SHP77 (cell line): Measurements from ENCODE around the gene MPHOSPH6.
"Not testable (repeated sequence)": the region's sequence is repeated elsewhere in the genome, so short reads cannot be mapped to it uniquely, and the experiment has no call there.

Source experiments
- DNase-seq, 2 experiments: peaks; one replicate each; lab custom pipeline; 2025; lab: John Stamatoyannopoulos, UW

MPHOSPH6 gene, protein sequence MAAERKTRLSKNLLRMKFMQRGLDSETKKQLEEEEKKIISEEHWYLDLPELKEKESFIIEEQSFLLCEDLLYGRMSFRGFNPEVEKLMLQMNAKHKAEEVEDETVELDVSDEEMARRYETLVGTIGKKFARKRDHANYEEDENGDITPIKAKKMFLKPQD

DNA sequence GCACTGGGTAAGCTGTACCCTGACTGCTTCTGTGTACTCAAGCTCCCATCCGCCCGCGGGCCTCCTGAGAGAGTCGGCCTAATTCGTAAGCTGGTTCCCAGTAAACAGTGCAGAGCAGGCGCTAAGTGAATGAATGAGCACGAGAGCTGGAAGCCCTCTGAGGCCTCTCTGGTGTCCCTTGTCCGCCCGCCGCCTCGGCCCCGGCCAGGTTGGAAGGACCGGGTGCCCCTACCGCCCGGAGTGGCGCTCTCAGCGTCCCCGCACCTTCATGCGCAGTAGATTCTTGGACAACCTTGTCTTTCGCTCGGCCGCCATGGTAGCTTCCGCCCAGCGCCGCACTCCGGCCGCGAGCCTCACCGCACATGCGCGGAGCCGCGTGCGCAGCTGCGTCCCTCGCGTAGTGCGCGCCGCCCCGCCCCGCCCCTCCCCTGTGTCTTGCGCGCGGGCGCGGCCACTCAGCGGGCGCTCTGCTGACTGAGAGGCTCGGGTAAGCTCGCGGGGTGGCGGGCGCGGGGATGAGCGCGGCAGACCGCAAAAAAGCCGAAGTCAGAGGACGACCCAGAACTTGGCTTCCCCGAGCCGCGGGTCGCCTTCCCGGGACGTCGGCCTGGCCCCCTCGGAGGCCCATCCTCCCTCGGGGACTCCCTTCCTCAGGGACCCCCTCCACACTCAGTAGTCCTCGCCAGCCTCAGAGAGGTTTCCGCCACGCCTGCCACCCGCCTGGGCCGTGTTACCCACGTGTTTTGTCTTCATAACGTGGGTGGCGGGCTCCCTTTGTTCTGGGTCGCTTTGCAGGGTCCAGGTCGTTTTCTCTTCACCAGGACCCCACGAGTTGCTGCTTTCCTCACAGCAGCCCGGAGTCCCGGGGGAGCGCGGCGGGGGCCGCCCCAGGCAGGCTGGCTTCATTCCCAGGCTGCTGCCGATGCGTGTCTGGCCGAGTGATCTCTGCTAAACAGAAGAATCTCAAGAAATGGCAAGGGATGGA is at the start of gene MPHOSPH6:
TSS of gene MPHOSPH6 (minus strand) at position 364 of the 985 bp plus-strand sequence. CDS start at position 315, 49 bp downstream.
- DNase-seq = peak; percentile 89 to 92

DNA sequence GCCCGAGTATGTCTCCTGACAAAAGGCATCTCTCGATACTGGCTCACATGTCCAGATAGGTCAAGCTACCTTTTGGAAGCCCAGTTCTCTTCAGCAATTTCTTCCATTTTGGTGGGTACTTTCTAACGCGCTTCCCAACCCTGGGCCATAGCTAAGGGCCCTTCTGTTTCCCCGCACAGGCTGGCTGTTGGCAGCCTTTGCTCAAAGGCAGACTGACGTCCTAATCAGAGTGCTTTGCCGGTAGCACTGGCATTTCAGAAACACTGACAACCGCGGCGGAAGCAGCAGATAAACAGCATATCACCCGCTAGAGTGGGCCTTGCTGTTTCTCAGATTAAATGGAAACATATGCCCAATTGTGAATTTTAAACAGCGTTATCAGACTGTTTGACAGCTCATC is 49.3 kb upstream of the MPHOSPH6 start:
- DNase-seq = no peak

DNA sequence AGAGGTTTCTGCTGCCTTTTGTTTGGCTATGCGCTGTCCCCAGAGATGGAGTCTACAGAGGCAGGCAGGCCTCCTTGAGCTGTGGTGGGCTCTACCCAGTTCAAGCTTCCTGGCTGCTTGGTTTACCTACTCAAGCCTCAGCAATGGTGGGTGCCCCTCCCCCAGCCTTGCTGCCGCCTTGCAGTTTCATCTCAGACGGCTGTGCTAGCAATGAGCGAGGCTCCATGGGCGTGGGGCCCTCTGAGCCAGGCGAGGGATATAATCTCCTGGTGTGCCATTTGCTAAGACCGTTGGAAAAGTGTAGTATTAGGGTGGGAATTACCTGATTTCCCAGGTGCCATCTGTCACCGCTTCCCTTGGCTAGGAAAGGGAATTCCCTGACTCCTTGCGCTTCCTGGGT is 39.3 kb upstream of the MPHOSPH6 start:
- DNase-seq = not testable (repeated sequence)

DNA sequence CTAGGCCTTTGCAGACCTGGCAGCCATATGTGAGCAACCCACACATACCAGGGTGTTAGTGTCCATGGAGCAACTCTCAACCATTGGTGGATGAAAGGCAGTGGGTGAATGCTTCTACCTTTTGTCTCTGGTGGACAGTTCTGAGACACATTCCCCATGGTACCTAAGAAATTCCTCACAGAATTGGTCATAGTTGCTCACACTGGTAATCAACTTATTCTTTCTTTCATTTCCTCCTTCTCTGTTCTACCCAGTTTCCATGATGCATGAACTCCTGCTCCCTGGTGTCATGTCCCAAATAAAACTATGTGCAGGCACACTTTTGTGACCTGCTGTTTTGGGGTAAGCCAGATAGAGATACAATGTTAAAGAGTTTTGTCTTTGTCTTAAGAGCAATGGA is 33.2 kb upstream of the MPHOSPH6 start:
- no peak for DNase-seq

DNA sequence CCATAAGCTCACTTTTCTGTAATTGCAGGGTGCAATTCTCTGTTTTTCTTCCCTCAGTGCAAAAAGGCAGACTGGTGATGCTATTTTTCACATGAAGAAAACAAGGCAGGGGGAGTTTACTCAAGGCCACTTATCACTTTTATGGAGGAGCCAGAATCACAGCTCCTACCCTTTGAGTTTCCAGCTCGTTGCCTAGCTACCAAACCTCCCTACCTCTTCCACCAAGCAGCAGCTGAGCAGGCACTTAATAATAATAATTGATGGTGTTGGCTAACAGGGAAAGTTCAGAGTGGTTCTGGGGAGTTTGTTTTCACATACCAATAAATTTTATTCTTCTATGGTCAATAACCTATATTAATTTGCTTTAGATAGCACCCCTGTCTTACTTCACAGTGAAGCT is 31.9 kb upstream of the MPHOSPH6 start:
- DNase-seq = no peak

DNA sequence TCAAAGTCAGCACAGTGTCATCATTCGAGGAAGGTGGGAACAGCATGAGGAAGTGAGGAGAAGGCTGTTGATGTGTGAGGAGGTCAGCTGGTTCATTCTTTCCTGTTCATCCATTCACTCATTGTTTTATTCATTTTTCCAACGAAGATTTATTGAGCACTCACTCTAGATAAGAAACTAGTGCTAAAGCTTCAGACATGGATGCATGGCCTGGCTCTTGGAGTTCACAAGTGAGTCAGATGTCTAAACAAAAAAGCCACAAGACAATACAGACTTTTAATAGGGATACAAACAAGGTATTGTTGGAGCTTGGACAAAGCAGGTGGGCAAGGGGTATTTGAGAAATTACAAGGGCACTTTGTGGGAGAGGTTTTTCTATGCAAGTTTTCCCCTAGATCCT is 31.3 kb upstream of the MPHOSPH6 start:
- DNase-seq = no peak

DNA sequence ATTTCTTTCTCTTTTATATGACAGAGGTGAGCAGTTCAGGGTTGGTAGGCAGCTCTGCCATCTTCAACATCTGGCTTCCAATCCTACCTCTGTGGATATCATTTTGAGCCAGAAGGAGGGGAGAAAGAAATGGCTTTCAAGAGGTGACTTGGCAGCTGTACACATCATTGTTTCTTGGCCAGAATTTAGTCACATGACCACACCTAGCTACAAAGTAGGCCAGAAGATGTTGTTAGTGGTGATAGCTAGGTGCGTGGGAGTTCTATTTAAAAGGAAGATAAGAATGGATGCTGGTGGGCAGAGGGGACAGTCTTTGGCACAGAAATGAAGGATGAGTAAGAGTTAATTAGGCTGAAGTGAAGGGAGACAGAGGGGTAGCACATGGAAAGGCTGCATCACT is 29.2 kb upstream of the MPHOSPH6 start:
- no peak for DNase-seq

DNA sequence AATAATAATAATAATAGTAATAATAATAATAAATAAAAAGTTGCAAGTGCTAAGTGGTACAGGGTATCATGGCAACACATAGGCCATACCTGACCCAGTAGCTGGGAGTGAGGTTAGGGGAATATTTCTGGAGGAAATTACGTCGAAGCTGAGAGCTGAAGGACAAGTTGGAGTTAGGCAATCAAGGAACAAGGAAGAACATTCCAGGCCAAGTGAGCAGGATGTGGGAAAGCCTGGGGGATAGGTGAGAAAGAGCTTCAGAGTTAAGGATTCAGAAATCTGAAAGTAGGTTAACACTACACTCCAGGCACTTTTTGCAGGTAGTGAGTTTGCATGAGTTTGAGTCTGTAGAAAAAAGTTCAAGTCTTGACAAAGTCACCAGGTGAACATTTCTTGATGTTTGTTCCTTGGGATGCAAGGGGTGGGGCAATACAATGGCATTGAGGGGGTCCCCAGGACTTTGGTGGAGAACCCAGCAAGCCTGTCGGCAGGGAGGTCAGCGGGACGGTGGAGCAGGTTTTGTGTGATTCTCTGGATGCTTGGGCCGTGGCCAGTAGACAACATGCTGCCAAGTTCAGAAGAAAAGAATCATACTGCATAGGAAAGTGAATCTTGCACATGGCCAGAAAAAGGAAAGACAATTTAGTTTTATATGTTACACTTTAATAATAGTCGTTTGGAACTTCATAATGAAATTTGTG is 27.7 kb upstream of the MPHOSPH6 start:
- no peak for DNase-seq

DNA sequence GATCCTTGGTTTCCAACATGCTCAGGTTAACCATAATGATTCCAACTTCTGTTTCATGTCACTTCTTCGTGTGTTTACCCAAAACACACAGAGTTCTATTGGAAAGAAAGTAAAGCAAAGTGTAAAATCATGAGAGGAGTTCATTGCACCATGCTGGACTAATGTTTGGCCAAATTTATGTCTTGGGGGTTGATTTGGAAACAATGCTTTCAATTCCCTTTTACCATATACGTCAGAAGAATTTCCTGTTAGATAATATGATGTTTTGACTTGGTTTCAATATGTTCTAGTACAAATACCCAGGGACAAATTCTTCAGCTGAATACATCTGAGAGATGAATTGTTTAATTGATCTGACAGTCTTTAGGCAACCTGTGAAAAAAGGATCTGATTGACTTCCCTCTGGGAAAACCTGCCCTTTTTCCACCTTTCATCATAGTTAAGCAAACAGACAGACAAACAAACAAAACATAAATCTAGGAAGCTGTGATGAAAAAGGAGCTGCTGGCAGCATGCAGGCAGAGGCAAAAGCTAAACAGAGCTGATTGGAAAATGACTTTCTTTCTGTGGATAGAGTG is 26.0 kb upstream of the MPHOSPH6 start:
- DNase-seq = peak; percentile 51 to 68

DNA sequence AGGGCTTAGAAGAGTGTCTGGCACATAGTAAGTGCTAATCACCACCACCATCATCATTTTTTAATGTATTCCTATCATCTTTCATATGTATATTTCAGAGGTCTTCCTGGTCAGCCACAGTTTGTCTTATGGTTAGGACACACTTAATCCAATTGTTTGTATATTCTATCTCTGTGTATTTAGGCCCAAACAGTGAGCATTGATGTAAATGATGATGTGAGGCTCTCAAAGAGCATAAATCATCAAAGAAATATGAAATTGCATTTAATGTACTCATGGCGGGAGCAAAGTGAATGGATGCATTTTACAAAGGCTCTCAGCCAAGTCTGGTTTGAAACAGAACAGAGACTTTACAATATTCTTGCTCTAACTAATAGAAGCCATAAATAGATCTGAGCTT is 24.1 kb upstream of the MPHOSPH6 start:
- no peak for DNase-seq

DNA sequence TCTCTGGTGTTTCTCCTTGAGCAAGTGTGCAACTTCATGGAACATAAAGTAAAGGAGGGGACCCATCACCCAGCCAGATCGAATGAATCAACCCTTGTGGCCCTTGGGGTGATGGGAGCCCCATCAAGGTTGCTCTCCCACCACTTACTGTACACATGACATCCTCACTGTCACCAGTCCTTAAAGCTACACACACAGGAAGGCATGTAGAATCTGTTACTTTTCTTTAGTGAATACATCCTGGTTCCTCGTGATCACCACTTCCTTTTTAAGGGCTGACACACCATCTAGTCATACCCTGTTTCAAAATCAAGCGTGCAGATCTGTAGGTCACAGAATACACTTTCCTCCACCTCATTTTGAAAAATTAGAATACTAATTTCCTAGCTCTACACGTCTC is 22.6 kb upstream of the MPHOSPH6 start:
- no peak for DNase-seq

DNA sequence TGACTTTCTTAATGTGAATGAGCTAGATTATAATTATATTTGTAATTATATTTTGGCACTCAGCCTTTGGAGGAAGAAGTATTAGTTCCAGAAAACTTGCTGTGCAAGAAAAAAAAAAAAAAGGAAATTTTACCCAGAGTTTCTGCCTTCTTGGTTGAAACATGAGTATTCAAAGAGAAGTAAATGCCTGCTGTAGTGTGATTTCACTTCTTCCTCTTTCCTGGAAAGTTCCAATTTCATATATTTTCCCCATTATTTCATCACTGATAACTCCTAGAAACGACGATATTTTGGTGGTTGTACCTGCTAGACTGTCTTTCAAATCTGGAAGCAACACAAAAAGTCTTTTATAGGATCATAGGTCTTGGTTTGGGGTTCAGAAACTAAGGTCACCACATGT is 20.4 kb upstream of the MPHOSPH6 start:
- DNase-seq = no peak

DNA sequence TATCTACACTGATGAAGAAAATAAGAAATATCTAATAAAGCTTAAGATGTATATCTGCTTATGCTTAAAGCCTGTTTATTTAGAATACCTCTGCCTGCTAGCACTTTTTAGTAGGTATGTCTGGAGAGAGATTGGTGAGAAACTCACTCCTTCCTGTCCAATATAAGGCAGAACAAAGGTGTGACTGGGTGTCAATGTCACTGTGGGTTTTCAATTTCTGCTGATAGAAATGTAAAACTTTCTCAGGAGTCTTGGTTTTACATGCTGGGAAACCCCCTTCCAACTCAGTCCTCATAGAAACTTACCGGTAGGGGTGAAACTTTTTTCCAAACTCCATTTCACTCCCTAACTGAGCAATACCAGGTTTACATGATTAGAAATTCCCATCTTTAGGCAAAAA is 17.8 kb upstream of the MPHOSPH6 start:
- no peak for DNase-seq

DNA sequence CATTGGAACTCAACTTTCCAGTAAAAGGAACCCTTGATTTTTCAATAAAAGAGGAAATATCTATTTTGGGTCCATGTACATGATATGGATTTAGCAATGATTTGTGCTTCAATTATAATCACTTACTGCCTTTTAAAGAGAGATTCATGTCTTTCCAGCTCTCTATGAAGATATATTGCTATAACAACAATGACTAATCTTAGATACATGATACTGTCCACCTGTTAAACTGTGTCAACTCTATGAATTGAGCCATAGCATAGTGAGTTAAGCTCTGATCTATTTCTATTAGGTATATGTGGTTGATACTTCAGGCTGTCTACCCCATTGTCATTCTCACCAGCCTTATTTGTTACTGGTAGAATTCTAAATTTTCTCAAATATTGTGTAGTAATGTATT is 15.0 kb upstream of the MPHOSPH6 start:
- DNase-seq = peak; percentile 54 to 69

DNA sequence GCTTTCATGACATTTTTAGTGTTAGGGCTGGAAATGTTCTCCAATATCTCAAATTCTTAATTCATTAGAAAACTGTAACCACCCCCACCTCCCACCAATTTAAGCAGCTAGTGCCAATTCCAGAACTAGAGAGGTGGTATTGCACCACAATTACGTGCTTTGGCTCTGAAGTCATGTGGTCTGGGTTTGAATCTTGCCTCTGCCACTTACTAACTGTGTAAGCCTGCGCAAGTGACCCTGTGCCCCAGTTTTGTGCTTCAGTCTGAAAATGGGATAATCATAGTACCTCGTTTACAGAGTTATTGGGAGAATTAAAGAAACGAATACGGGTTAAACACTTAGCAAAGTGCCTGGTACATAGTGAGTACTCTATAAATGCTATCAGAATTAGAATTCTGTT is 14.2 kb upstream of the MPHOSPH6 start:
- DNase-seq = no peak

DNA sequence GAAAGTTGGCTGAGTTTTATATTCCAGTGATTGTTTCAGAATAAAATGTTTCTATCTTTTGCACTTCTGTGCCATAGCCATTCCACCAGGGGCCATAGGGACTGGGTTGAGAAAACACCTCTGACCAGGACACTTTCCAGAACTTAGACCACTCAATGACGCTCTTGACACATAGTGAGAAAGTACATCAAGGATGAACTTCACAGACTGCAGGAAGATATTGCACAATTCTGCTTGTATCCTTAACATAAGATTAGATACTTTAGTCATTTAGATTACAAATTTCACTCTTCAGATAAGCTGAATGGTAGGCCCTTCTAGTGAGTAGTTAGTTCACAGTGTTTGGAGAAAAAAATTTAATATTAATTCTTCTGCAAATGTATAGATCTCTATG is 13.0 kb upstream of the MPHOSPH6 start:
- DNase-seq = no peak

DNA sequence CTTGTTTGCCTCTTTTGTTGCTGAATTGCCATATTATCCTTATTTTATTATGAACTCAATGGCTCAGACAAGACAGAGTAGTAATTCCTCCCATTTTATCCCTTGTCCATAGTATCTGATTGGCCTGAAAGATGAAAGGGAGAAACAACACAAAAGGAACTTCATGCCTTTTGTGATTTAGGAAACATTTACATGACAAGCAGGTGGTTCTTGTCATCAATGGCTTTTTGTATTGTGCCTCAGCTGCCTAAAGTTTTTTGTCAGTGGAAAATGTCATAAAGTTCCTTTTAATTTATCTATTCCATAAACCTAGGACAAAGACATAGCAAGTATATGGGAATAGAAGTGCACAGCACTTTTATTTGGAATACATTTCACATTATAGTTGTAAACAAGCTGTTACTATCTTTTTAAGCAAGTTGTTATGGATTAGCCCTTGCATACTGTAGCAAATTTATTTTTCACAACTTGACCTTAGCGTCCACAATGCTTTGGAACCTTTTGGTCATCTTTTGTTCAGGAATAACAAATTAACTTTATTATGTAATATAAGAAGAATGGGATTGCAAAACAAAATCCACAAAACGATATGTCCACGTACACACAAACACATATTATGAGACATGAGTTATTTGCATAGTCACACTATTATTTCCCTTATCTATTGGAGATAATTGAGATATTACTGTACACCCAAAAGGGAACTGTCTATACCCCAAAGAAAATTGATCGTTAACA is 12.4 kb upstream of the MPHOSPH6 start:
- no peak for DNase-seq

DNA sequence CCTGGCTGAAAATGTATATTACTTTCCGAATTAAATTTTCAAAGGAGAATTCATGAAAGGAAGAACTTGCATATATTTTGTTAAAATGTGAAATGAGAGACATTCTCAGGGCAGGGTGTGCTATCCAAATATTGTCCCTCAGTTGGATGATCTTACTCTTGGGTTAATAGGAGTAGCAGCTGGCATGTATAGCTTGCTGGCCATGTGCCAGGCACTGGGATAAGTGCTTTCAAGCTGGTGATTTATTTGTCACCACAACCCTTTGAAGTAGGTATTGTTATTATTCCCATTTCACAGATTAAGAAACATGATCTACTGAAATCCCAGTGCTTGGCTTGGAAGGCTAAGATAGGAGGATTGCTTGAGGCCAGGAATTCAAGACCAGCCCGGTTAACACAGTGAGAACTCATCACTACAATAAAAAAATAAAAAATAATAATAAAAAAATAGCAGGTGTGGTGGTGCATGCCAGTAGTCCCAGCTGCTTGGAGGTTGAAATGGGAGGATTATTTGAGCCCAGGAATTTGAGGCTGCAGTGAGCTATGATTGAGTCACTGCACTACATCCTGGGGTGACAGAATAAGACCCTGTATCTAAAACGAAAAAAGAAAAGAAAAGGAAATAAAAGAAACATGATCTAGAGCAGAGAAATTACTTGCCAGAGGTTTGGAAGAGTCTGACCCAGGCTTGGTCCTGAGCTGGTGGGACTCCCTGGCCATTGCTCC is 11.6 kb upstream of the MPHOSPH6 start:
- DNase-seq = peak; percentile 88 to 89

DNA sequence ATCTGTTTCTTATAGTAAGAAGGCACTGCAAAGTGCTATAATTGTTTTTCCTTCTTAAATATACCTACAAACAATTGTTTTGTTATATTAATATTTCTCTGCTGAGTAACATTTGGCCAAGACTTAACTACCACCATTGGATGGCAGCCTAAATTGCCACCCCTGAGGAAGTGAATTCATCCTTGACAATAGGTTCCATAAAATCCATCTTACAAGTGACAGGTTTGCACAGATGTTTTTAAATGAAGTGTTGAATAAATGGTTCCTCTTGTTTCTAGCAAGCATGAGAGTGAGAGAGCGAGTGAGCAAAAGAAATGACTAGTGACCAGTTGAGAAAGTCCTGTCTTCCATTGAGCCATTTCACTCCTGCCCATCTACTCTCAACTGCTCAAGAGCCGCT is 8.3 kb upstream of the MPHOSPH6 start:
- no peak for DNase-seq

DNA sequence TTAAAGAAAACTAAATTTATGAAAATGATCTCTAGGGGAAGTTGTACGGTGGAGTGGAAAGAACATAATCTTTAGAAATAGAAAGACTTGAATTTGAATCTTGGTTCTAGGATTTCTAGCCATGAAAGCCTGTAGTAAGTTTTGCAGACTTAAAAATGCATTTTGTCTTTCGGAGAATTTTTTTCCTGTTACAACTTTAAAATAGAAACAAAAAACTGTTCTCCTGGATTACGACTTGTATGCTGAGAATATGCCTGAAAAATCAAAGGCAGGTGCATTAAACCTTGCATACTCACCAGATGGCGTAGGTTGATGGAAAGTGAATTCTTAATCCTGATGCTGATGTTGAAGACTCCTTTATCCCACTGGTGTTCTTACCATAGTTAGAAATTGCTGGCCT is 7.5 kb upstream of the MPHOSPH6 start:
- DNase-seq = no peak

DNA sequence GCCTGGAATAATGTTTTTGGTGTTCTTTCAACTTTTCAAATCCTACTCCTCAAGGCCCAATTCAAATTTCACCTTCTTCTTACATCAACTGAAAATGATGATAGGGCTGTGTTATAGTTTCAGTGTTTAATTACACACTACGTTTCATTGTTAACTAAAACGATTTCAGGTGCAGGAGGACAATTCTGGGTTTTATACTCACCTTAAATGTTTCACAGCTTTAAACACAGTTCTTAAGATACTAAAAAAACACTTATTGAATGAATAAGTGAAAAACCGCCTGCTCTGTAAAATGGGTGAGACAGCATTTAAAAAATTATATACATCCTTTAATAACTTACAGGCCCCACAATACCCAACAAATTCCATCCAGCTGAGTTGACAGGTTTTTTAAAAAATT is 6.2 kb upstream of the MPHOSPH6 start:
- DNase-seq = no peak
